Mesenchymal stem cell (in vitro differentiated cells and primary cell): Measurements from ENCODE around the gene FMOD.

Experiments used
- DNase-seq: peaks from one replicate; pipeline ENCODE4 v3.0.0-alpha.2; 2013
- H2AFZ ChIP-seq: one replicate; pipeline ENCODE4 v1.6.1; 2013; ENCODE audit warnings: low read depth, mild to moderate bottlenecking, control low read depth, inconsistent platforms, low read length, moderate library complexity
- H2AK5ac ChIP-seq: 2 replicates; pipeline ENCODE4 v1.6.1; 2013; ENCODE audit warnings: low read length, moderate library complexity, mild to moderate bottlenecking, inconsistent platforms; ENCODE audit not compliant: severe bottlenecking
- H2BK120ac ChIP-seq: one replicate; pipeline ENCODE4 v1.6.1; 2013; ENCODE audit warnings: low read depth, mild to moderate bottlenecking, inconsistent platforms, low read length, moderate library complexity
- H2BK12ac ChIP-seq, 2 experiments: one replicate each; pipeline ENCODE4 v1.6.1; 2013; ENCODE audit warnings: inconsistent platforms in 2 of 2, low read length in 2 of 2, mild to moderate bottlenecking in 2 of 2, moderate library complexity in 2 of 2, control low read depth in 1 of 2
- H2BK15ac ChIP-seq: one replicate; pipeline ENCODE4 v1.6.1; 2013; ENCODE audit warnings: mild to moderate bottlenecking, low read depth, inconsistent platforms; ENCODE audit not compliant: poor library complexity, severe bottlenecking
- H2BK5ac ChIP-seq: 2 replicates; pipeline ENCODE4 v1.6.1; 2013; ENCODE audit warnings: low read depth, mild to moderate bottlenecking, low read length, control low read depth, inconsistent platforms; ENCODE audit not compliant: poor library complexity, severe bottlenecking
- H3K14ac ChIP-seq, 2 experiments: one replicate each; pipeline ENCODE4 v1.6.1; 2013; ENCODE audit warnings: inconsistent platforms in 2 of 2, low read length in 2 of 2, control low read depth in 1 of 2, mild to moderate bottlenecking in 1 of 2, moderate library complexity in 1 of 2
- H3K18ac ChIP-seq, 2 experiments: one replicate each; pipeline ENCODE4 v1.6.1; 2013; ENCODE audit warnings: inconsistent platforms in 2 of 2, low read length in 2 of 2, control low read depth in 1 of 2, low read depth in 1 of 2, mild to moderate bottlenecking in 1 of 2
- H3K23ac ChIP-seq, 2 experiments: one replicate each; pipeline ENCODE4 v1.6.1; 2013; ENCODE audit warnings: inconsistent platforms in 2 of 2, low read length in 2 of 2, mild to moderate bottlenecking in 2 of 2, moderate library complexity in 2 of 2, control low read depth in 1 of 2
- H3K27ac ChIP-seq: 2 replicates; pipeline ENCODE4 v1.5.1; 2013; ENCODE audit warnings: mild to moderate bottlenecking, moderate library complexity, low read length, control low read depth, inconsistent platforms; ENCODE audit not compliant: poor library complexity, severe bottlenecking
- H3K27me3 ChIP-seq, 2 experiments: 2 replicates each; pipeline versions ENCODE4 v1.6.1 to v1.7.0; 2013; ENCODE audit warnings: low read length in 2 of 2, mild to moderate bottlenecking in 2 of 2, moderate library complexity in 2 of 2, control low read depth in 1 of 2, inconsistent platforms in 1 of 2; ENCODE audit not compliant: control insufficient read depth in 1 of 2, insufficient read depth in 1 of 2
- H3K36me3 ChIP-seq, 2 experiments: 2 replicates each; pipeline versions ENCODE4 v1.6.1 to v1.7.0; 2013; ENCODE audit warnings: low read length in 2 of 2, control low read depth in 1 of 2, inconsistent platforms in 1 of 2, low read depth in 1 of 2, mild to moderate bottlenecking in 1 of 2; ENCODE audit not compliant: insufficient read depth in 2 of 2, control insufficient read depth in 1 of 2
- H3K4ac ChIP-seq, 2 experiments: one replicate each; pipeline ENCODE4 v1.6.1; 2013; ENCODE audit warnings: inconsistent platforms in 2 of 2, low read length in 2 of 2, mild to moderate bottlenecking in 2 of 2, moderate library complexity in 2 of 2, control low read depth in 1 of 2, low read depth in 1 of 2
- H3K4me1 ChIP-seq: 2 replicates; pipeline ENCODE4 v1.6.1; 2013; ENCODE audit warnings: low read depth, low read length, control low read depth; ENCODE audit not compliant: control insufficient read depth, insufficient read depth
- H3K4me2 ChIP-seq: 2 replicates; pipeline ENCODE4 v1.6.1; 2013; ENCODE audit warnings: low read length, mild to moderate bottlenecking, inconsistent platforms; ENCODE audit not compliant: poor library complexity, severe bottlenecking
- H3K4me3 ChIP-seq, 2 experiments: 2 replicates each; pipeline versions ENCODE4 v1.5.1 to v1.7.0; 2013; ENCODE audit warnings: low read length in 2 of 2, mild to moderate bottlenecking in 2 of 2, control low read depth in 1 of 2, low read depth in 1 of 2; ENCODE audit not compliant: insufficient read depth in 1 of 2
- H3K79me1 ChIP-seq: replicated peaks from 2 replicates; pipeline ENCODE4 v1.6.1; 2013; ENCODE audit warnings: mild to moderate bottlenecking, control low read depth, low read length, inconsistent platforms; ENCODE audit not compliant: poor library complexity, severe bottlenecking
- H3K9ac ChIP-seq: 2 replicates; pipeline ENCODE4 v1.7.0; 2013; ENCODE audit warnings: mild to moderate bottlenecking, low read length, moderate library complexity
- H3K9me3 ChIP-seq: 2 replicates; pipeline ENCODE4 v1.7.0; 2013; ENCODE audit warnings: mild to moderate bottlenecking, low read length; ENCODE audit not compliant: control insufficient read depth
- H4K8ac ChIP-seq: one replicate; pipeline ENCODE4 v1.6.1; 2013; ENCODE audit warnings: inconsistent platforms, mild to moderate bottlenecking, low read length, moderate library complexity
- H4K91ac ChIP-seq: one replicate; pipeline ENCODE4 v1.6.1; 2013; ENCODE audit warnings: mild to moderate bottlenecking, low read length, inconsistent platforms
- WGBS: methylation state at CpG from one replicate; pipeline ENCODE4 v1.1.7; 2013; ENCODE audit warnings: mixed read lengths; 5-methylcytosine and 5-hydroxymethylcytosine counted together

Gene FMOD

DNA sequence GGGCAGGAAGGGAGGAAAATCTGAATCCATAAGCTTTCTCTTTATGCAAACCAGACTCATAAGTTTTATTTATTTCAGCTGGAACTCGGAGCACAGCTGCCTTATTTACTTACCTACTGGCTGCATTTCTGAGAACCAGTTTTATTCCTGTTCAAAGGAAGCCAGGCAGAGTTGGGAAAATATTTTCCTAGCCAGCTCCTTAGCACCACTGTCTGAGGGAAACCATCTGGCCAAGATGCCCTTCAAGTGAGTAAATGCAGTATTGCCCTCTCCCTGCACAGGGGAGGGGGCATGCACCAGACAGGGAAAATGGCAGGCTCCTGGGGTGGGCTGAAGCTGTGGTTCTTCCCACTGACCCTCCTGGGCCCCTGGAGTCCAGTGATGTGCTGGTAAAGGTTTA is 28.9 kb upstream of the FMOD start:
- H3K79me1 ChIP-seq = no peaks in the 10 kb centered on the region
- no peak overlapping the region for H3K23ac ChIP-seq
- H3K27me3 ChIP-seq = peaks cover 22 to 69% of the 10 kb centered on the region in 2 experiments
- H3K4me3 ChIP-seq = no peak overlapping the region
- no peak overlapping the region for H2BK15ac ChIP-seq
- DNase-seq = peak; percentile 65
- no peak overlapping the region for H3K9ac ChIP-seq
- H3K9me3 ChIP-seq = no peaks in the 10 kb centered on the region
- H2BK5ac ChIP-seq = no peak overlapping the region
- no peaks in the 10 kb centered on the region for H3K36me3 ChIP-seq
- H3K14ac ChIP-seq = peak overlapping the region in 1 of 2 experiments; percentile 15
- no peak overlapping the region for H3K27ac ChIP-seq
- peak overlapping the region; percentile 62 to 83 for H2BK12ac ChIP-seq
- 21% methylated on average over 1 of the region's 1 CpG for WGBS
- peak overlapping the region; percentile 58 for H4K8ac ChIP-seq
- no peaks in the 10 kb centered on the region for H3K4me1 ChIP-seq
- peak overlapping the region; percentile 44 for H4K91ac ChIP-seq
- no peak overlapping the region for H2AFZ ChIP-seq
- H3K4me2 ChIP-seq = no peak overlapping the region
- H3K18ac ChIP-seq = peak overlapping the region; percentile 57 to 73
- H2AK5ac ChIP-seq = no peak overlapping the region
- peak overlapping the region; percentile 66 for H2BK120ac ChIP-seq
- H3K4ac ChIP-seq = peak overlapping the region in 1 of 2 experiments; percentile 88

DNA sequence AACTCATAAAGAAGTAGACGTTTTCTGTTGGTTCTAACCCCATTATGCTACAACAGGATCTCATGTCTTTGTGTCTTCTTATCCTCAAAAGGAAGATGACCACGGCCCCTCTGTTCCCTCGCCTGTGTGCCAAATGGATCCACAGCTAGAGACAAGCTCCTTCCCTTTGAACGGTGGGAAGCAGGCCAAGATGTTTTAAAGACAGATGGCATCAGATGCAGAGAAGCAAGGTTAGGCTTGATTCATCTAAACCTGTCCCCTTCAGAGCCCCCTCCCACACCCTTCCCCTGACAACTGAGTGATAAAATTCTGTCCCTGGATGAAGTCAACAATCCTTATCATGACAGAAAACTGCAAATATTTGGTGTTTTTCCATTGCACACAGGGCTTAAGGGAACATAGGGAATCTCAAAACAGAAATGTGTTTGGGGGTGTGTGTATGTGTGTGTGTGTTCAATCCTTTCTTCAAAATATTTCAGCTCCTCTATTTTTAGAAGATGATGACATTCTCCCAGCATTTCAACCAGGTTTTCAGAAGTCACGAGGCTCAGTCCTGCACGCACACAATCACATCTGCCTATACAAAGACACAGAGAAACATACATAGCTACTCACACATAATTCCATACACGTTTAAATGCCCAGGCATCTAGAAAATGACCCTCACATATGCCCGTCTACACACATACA is 27.8 kb upstream of the FMOD start:
- Histone ChIP-seq H3K36me3 (no peaks in the 10 kb centered on the region), H4K8ac (no peak overlapping the region), H2BK5ac (no peak overlapping the region), H3K23ac (no peak overlapping the region), H2BK12ac (peak overlapping the region in 1 of 2 experiments; percentile 29), H3K4me3 (no peak overlapping the region), H3K14ac (no peak overlapping the region), H3K9ac (no peak overlapping the region), H2BK15ac (no peak overlapping the region), H3K4ac (no peak overlapping the region), H3K79me1 (no peaks in the 10 kb centered on the region), H3K4me2 (no peak overlapping the region), H3K18ac (no peak overlapping the region), H2BK120ac (no peak overlapping the region), H3K27ac (no peak overlapping the region), H3K27me3 (peaks cover 22 to 74% of the 10 kb centered on the region in 2 experiments), H3K4me1 (no peaks in the 10 kb centered on the region), H3K9me3 (no peaks in the 10 kb centered on the region), H4K91ac (no peak overlapping the region), H2AK5ac (no peak overlapping the region), H2AFZ (no peak overlapping the region)
- DNase-seq = peak; percentile 83
- WGBS = 59% methylated on average over 8 of the region's 8 CpGs

DNA sequence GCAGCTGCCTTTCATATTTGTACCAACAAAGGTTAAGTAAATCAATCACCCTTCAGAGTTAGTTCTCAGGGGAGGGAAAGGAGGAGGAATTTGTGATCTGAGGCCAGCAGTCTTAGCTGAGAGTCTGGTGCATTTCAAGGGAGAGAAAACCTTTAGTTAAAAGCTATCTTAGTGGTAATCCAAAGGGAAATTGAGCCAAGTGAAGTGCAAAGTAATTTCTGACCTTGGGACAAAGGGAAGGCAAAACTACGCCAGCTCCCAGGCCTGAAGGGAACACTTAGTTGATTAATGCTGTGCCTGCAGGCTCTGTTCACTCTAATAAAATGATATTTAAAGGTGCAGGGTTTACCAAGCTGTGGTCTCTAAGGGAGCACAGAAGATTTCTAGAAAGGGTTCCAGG is 23.1 kb upstream of the FMOD start:
- H3K9me3 ChIP-seq = no peaks in the 10 kb centered on the region
- no peak overlapping the region for H4K8ac ChIP-seq
- no peak overlapping the region for H3K4ac ChIP-seq
- no peak overlapping the region for H2BK15ac ChIP-seq
- no peaks in the 10 kb centered on the region for H3K79me1 ChIP-seq
- no peak overlapping the region for H3K14ac ChIP-seq
- no peak overlapping the region for H3K4me3 ChIP-seq
- DNase-seq = no peak
- no peak overlapping the region for H3K9ac ChIP-seq
- 60% methylated on average over 1 of the region's 1 CpG for WGBS
- H2AK5ac ChIP-seq = no peak overlapping the region
- H3K36me3 ChIP-seq = no peaks in the 10 kb centered on the region
- no peaks in the 10 kb centered on the region for H3K4me1 ChIP-seq
- no peak overlapping the region for H3K4me2 ChIP-seq
- no peak overlapping the region for H3K23ac ChIP-seq
- H4K91ac ChIP-seq = no peak overlapping the region
- H3K27me3 ChIP-seq = peaks cover 0 to 60% of the 10 kb centered on the region in 2 experiments
- no peak overlapping the region for H2BK12ac ChIP-seq
- no peak overlapping the region for H2AFZ ChIP-seq
- no peak overlapping the region for H3K18ac ChIP-seq
- H2BK5ac ChIP-seq = no peak overlapping the region
- no peak overlapping the region for H2BK120ac ChIP-seq
- H3K27ac ChIP-seq = no peak overlapping the region

DNA sequence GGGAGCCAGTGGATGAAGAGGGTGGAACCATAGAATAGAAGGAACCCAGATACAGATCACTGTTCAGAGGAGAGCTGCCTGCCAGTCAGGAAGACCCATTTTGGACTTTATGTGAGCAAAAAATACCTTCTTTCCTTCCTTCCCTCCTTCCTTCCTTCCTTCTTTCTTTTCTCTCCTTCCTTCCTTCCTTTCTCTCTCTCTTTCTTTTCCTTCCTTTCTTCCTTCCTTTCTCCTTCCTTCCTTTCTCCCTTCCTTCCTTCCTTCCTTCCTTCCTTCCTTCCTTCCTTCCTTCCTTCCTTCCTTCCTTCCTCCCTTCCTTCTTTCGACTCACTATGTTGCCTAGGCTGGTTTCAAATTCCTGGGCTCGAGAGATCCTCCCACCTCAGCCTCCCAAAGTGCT is 22.1 kb upstream of the FMOD start:
- Histone ChIP-seq H4K91ac (no peak overlapping the region), H3K4ac (no peak overlapping the region), H3K14ac (no peak overlapping the region), H2BK5ac (no peak overlapping the region), H2BK12ac (peak overlapping the region in 1 of 2 experiments; percentile 15), H2AK5ac (no peak overlapping the region), H3K27ac (no peak overlapping the region), H3K9me3 (no peaks in the 10 kb centered on the region), H2BK120ac (no peak overlapping the region), H3K4me1 (no peaks in the 10 kb centered on the region), H2BK15ac (no peak overlapping the region), H3K4me3 (no peak overlapping the region), H3K4me2 (no peak overlapping the region), H2AFZ (no peak overlapping the region), H3K9ac (no peak overlapping the region), H4K8ac (no peak overlapping the region), H3K18ac (no peak overlapping the region), H3K79me1 (no peaks in the 10 kb centered on the region), H3K23ac (no peak overlapping the region), H3K27me3 (peaks cover 0 to 62% of the 10 kb centered on the region in 2 experiments), H3K36me3 (no peaks in the 10 kb centered on the region)
- WGBS = 90% methylated on average over 2 of the region's 2 CpGs
- no peak for DNase-seq
